Measurements from ENCODE around the gene ANKS6. TPM values are rescaled to one million over a fixed set of nuclear protein-coding genes. Genes with fewer than 3 reads are reported as not detected.

The ANKS6 gene
- total RNA-seq, 4 donors from 2014 or later, result 10.3 to 23.0 (median 12.2) TPM

GRCh38 chr9:98774746-98775145, 21.6 kb downstream of the ANKS6 start:
- no peak for TF ChIP-seq CTCF (IDR thresholded peaks at IDR 0.05; ENCODE audit: low read depth)

- TF ChIP-seq CTCF (IDR thresholded peaks at IDR 0.05; ENCODE audit: low read depth), result no peak
Observed at GRCh38 chr9:98773721-98774120, 22.6 kb downstream of the ANKS6 start.

GRCh38 chr9:98772364-98773155, 23.8 kb downstream of the ANKS6 start:
- TF ChIP-seq CTCF (IDR thresholded peaks at IDR 0.05; ENCODE audit: low read depth), result no peak

GRCh38 chr9:98771209-98771874, 25.0 kb downstream of the ANKS6 start:
- no peak for TF ChIP-seq CTCF (IDR thresholded peaks at IDR 0.05; ENCODE audit: low read depth)

- no peak for TF ChIP-seq CTCF (IDR thresholded peaks at IDR 0.05; ENCODE audit: low read depth)
Observed at GRCh38 chr9:98770717-98771116, 25.6 kb downstream of the ANKS6 start.

- no peak for TF ChIP-seq CTCF (IDR thresholded peaks at IDR 0.05; ENCODE audit: low read depth)
Observed at GRCh38 chr9:98768344-98768743, 28.0 kb downstream of the ANKS6 start.

GRCh38 chr9:98767915-98768314, 28.4 kb downstream of the ANKS6 start:
- no peak for TF ChIP-seq CTCF (IDR thresholded peaks at IDR 0.05; ENCODE audit: low read depth)
